ENCODE measurements around the gene DOCK2.
"Not testable (repeated sequence)": the region's sequence is repeated elsewhere in the genome, so short reads cannot be mapped to it uniquely, and the experiment has no call there.

Gene DOCK2

DNA sequence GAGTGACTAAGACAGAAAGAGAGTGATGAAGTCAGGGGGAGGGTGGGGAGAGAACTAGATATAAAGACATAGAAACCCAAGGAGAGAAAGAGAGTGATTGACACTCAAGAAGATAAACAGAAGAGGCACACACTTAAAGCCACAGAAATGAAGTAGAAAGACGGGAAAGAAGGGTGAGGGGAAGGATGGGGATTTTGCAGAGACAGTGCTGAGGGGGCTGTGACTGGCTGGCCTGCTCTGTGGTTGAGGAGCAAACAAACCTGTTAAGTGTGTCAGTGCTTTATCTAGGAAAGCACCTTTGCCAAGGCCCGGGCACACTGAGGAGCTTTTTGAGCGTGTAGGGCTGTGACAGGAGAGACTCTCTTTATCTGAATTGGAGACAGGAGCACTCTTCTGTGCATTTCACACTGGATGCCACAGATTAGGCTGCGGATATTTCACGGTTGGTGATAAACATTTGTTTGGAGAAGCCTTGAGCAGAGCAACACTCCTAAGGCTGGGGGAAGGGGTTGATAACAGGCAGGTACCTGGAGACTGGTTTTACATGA lies 109.1 kb downstream of the DOCK2 start:
- H3K9me3 ChIP-seq (ENCODE audit: severe bottlenecking), result no peaks in the 10 kb centered on the region
- no peak overlapping the region for H3K27ac ChIP-seq
- no peaks in the 10 kb centered on the region for H3K36me3 ChIP-seq
- peaks cover 73% of the 10 kb centered on the region for H3K27me3 ChIP-seq (ENCODE audit: insufficient read depth, low read depth, severe bottlenecking)
- H3K4me3 ChIP-seq (ENCODE audit: low read depth, low read length), result no peak overlapping the region
- no peak for DNase-seq
- TF ChIP-seq, protein P1, sequence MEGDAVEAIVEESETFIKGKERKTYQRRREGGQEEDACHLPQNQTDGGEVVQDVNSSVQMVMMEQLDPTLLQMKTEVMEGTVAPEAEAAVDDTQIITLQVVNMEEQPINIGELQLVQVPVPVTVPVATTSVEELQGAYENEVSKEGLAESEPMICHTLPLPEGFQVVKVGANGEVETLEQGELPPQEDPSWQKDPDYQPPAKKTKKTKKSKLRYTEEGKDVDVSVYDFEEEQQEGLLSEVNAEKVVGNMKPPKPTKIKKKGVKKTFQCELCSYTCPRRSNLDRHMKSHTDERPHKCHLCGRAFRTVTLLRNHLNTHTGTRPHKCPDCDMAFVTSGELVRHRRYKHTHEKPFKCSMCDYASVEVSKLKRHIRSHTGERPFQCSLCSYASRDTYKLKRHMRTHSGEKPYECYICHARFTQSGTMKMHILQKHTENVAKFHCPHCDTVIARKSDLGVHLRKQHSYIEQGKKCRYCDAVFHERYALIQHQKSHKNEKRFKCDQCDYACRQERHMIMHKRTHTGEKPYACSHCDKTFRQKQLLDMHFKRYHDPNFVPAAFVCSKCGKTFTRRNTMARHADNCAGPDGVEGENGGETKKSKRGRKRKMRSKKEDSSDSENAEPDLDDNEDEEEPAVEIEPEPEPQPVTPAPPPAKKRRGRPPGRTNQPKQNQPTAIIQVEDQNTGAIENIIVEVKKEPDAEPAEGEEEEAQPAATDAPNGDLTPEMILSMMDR (IDR thresholded peaks at IDR 0.05; ENCODE audit: low read depth, low read length), result no peak

DNA sequence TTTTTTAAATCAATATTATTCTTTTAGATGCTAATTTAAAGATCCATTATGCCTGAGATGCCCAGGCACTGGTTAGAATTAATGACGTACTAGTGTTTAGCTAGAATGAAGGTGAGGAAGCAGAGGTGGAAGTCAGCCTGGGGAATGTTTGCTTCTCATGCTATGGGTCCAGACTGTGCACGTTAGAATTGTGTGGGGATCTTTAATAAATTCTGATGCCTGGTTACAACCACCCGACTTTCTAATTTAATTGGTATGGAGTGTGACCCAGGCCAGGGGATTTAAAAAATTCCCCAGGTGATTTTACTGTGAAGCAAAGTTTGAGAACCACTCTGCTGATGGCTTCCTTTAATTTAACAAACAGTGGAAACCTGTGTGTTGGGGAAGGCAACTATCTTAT lies 111.1 kb downstream of the DOCK2 start:
- Histone ChIP-seq H3K27ac (no peak overlapping the region), H3K9me3 (ENCODE audit: severe bottlenecking) (no peaks in the 10 kb centered on the region), H3K36me3 (no peaks in the 10 kb centered on the region), H3K27me3 (ENCODE audit: insufficient read depth, low read depth, severe bottlenecking) (peaks cover 75% of the 10 kb centered on the region), H3K4me3 (ENCODE audit: low read depth, low read length) (no peak overlapping the region)
- TF ChIP-seq, protein P1 (IDR thresholded peaks at IDR 0.05; ENCODE audit: low read depth, low read length), result no peak
- DNase-seq, result no peak

GRCh38 chr5:169749295-169749694 lies 112.2 kb downstream of the DOCK2 start:
- TF ChIP-seq, protein P1 (IDR thresholded peaks at IDR 0.05; ENCODE audit: low read depth, low read length), result no peak
- Histone ChIP-seq H3K4me3 (ENCODE audit: low read depth, low read length) (no peak overlapping the region), H3K27me3 (ENCODE audit: insufficient read depth, low read depth, severe bottlenecking) (peaks cover 84% of the 10 kb centered on the region), H3K36me3 (no peaks in the 10 kb centered on the region), H3K27ac (no peak overlapping the region), H3K9me3 (ENCODE audit: severe bottlenecking) (no peaks in the 10 kb centered on the region)
- no peak for DNase-seq

DNA sequence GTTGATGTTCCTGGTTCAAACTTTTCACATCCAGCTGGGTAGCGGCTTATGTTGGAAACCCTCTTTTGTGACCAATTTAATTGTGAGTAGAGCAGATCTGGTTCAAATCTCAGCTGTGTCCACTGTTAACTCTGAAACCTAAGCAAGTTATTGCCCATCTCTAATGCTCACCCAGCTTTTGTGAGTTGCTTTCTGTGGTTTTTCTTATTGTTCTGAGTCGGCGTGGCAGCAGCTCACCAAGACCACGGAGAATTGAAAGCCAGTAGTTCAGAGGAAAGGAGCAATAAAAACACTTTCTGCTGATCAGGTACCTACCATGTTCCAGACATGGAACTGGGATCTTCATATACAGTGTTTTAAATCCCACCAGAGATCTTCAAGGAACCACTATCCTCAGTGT lies 114.4 kb downstream of the DOCK2 start:
- H3K36me3 ChIP-seq, result no peaks in the 10 kb centered on the region
- H3K4me3 ChIP-seq (ENCODE audit: low read depth, low read length), result no peak overlapping the region
- peaks cover 84% of the 10 kb centered on the region for H3K27me3 ChIP-seq (ENCODE audit: insufficient read depth, low read depth, severe bottlenecking)
- no peak overlapping the region for H3K27ac ChIP-seq
- TF ChIP-seq, protein P1 (IDR thresholded peaks at IDR 0.05; ENCODE audit: low read depth, low read length), result no peak
- DNase-seq, result no peak
- H3K9me3 ChIP-seq (ENCODE audit: severe bottlenecking), result no peaks in the 10 kb centered on the region

- not testable (repeated sequence) for DNase-seq; H3K4me3 ChIP-seq (ENCODE audit: low read depth, low read length)
These were observed 115.5 kb downstream of the DOCK2 start for GRCh38 chr5:169752566-169752965.

GRCh38 chr5:169753795-169754194 lies 116.7 kb downstream of the DOCK2 start:
- TF ChIP-seq, protein P1 (IDR thresholded peaks at IDR 0.05; ENCODE audit: low read depth, low read length), result no peak
- Histone ChIP-seq H3K27me3 (ENCODE audit: insufficient read depth, low read depth, severe bottlenecking) (peaks cover 81% of the 10 kb centered on the region), H3K9me3 (ENCODE audit: severe bottlenecking) (no peaks in the 10 kb centered on the region), H3K27ac (no peak overlapping the region), H3K4me3 (ENCODE audit: low read depth, low read length) (no peak overlapping the region), H3K36me3 (no peaks in the 10 kb centered on the region)
- no peak for DNase-seq

More at GRCh38 chr5:169752566-169752965, 115.5 kb downstream of the DOCK2 start:
- H3K36me3 ChIP-seq; H3K9me3 ChIP-seq (ENCODE audit: severe bottlenecking); H3K27ac ChIP-seq: not testable (repeated sequence)
- peaks cover 80% of the 10 kb centered on the region for H3K27me3 ChIP-seq (ENCODE audit: insufficient read depth, low read depth, severe bottlenecking)
